ENCODE measurements around the gene LSP1. TPM values are rescaled to one million over a fixed set of nuclear protein-coding genes. Genes with fewer than 3 reads are reported as not detected.
"Not testable (repeated sequence)": the region's sequence is repeated elsewhere in the genome, so short reads cannot be mapped to it uniquely, and the experiment has no call there.

The LSP1 gene

DNA sequence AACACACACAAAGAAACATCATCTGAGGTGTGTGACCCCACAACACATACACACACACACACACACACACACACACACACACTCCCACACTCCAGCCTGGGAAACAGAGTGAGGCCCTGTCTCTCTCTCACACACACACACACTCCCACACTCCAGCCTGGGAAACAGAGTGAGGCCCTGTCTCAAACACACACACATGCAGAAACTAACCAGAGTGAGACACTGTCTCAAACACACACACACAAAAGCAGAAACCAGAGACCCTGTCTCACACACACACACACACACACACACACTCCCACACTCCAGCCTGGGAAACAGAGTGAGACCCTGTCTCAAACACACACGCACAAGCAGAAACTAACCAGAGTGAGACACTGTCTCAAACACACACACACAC lies 86.9 kb downstream of the LSP1 start:
- H3K79me1 ChIP-seq (ENCODE audit: low read length); H3K27me3 ChIP-seq (ENCODE audit: insufficient read depth, low read length, poor library complexity); H3K79me2 ChIP-seq (ENCODE audit: control insufficient read depth, insufficient read depth, low read length); H3K27ac ChIP-seq (ENCODE audit: low read depth, low read length); H3K23ac ChIP-seq (ENCODE audit: low read length); H3K4me2 ChIP-seq (ENCODE audit: low read length); H2BK15ac ChIP-seq (replicated peaks; ENCODE audit: low read depth); H3K9ac ChIP-seq (ENCODE audit: low read length); DNase-seq; H3K4me1 ChIP-seq (ENCODE audit: control insufficient read depth, low read depth, low read length); H3K4ac ChIP-seq (ENCODE audit: low read depth, low read length); H3K56ac ChIP-seq (ENCODE audit: low read length); H3K36me3 ChIP-seq (ENCODE audit: control insufficient read depth, insufficient read depth, low read length); H3K18ac ChIP-seq (ENCODE audit: low read length); H2AK5ac ChIP-seq (ENCODE audit: low read length); H4K5ac ChIP-seq (ENCODE audit: low read length); H2BK120ac ChIP-seq (ENCODE audit: low read depth, low read length); H4K8ac ChIP-seq (ENCODE audit: low read depth, low read length); H2BK5ac ChIP-seq (ENCODE audit: low read length); H3K4me3 ChIP-seq (ENCODE audit: low read length): not testable (repeated sequence)
- no CpG with 5 or more reads among the region's 1 CpG for WGBS (ENCODE audit: extremely low coverage, insufficient coverage, low lambda C conversion rate)

Small RNAs within 50 kb of the gene (small RNA-seq; reads per million reads assigned to genes)
- not detected for gene AC051649.1 (ENCODE audit: insufficient read depth)
- gene MIR4298 (ENCODE audit: insufficient read depth): not detected

Data from mesendoderm (in vitro differentiated cells).